Mesothelial cell of epicardium (in vitro differentiated cells): Measurements from ENCODE around the gene ITPRID2. TPM values are rescaled to one million over a fixed set of nuclear protein-coding genes. Genes with fewer than 3 reads are reported as not detected.

Source experiments
- DNase-seq, 2 experiments: peaks; one replicate each; pipeline ENCODE4 v3.0.0; 2021; ENCODE audit warnings: low spot score in 2 of 2; ENCODE audit not compliant: unreplicated experiment in 2 of 2
- H3K27ac Mint-ChIP-seq: 2 replicates; pipeline ENCODE4 v1.8.0; 2021; ENCODE audit warnings: mixed read lengths
- H3K27me3 Mint-ChIP-seq: 2 replicates; pipeline ENCODE4 v1.8.0; 2021; ENCODE audit warnings: low read depth, mixed read lengths
- H3K36me3 Mint-ChIP-seq: 2 replicates; pipeline ENCODE4 v1.8.0; 2021; ENCODE audit warnings: mixed read lengths
- H3K4me1 Mint-ChIP-seq: 2 replicates; pipeline ENCODE4 v1.8.0; 2021; ENCODE audit warnings: mixed read lengths
- H3K4me3 Mint-ChIP-seq: 2 replicates; pipeline ENCODE4 v1.8.0; 2021; ENCODE audit warnings: mild to moderate bottlenecking, moderate library complexity, mixed read lengths
- H3K9me3 Mint-ChIP-seq: 2 replicates; pipeline ENCODE4 v1.8.0; 2021; ENCODE audit warnings: mixed read lengths
- CTCF ChIP-seq: fragments of 200-600 bp; sonication (generic); IDR thresholded peaks from one replicate; pipeline ENCODE4 v1.5.0; 2021; ENCODE audit warnings: antibody characterized with exemption; ENCODE audit not compliant: unreplicated experiment
- total RNA-seq: library from RNA; stranded (reverse); gene quantifications from 3 replicates; pipeline ENCODE4 v1.2.1, GENCODE V29; 2021

The ITPRID2 gene
- total RNA-seq, 1 donor from 2014 or later, result 72.3 TPM

- Mint-ChIP-seq H3K9me3 (no peaks in the 10 kb centered on the region), H3K4me3 (no peak overlapping the region), H3K36me3 (no peaks in the 10 kb centered on the region), H3K27ac (no peak overlapping the region), H3K4me1 (peaks cover 7% of the 10 kb centered on the region), H3K27me3 (no peaks in the 10 kb centered on the region)
- no peak for TF ChIP-seq CTCF
- no peak for DNase-seq
Observed at GRCh38 chr2:181879295-181879694, 12.2 kb upstream of the ITPRID2 start.

- H3K27ac Mint-ChIP-seq, result no peak overlapping the region
- H3K4me3 Mint-ChIP-seq, result no peak overlapping the region
- no peaks in the 10 kb centered on the region for H3K36me3 Mint-ChIP-seq
- DNase-seq, result no peak
- no peaks in the 10 kb centered on the region for H3K9me3 Mint-ChIP-seq
- peaks cover 7% of the 10 kb centered on the region for H3K4me1 Mint-ChIP-seq
- TF ChIP-seq CTCF, result no peak
- H3K27me3 Mint-ChIP-seq, result peaks cover 3% of the 10 kb centered on the region
Observed at GRCh38 chr2:181882246-181883020, 9.1 kb upstream of the ITPRID2 start.

GRCh38 chr2:181884601-181885000 is 6.9 kb upstream of the ITPRID2 start:
- Mint-ChIP-seq H3K27ac (no peak overlapping the region), H3K4me1 (peaks cover 7% of the 10 kb centered on the region), H3K9me3 (no peaks in the 10 kb centered on the region), H3K4me3 (no peak overlapping the region), H3K36me3 (no peaks in the 10 kb centered on the region), H3K27me3 (peaks cover 3% of the 10 kb centered on the region)
- TF ChIP-seq CTCF, result no peak
- no peak for DNase-seq

- H3K27ac Mint-ChIP-seq, result no peak overlapping the region
- no peaks in the 10 kb centered on the region for H3K9me3 Mint-ChIP-seq
- no peak overlapping the region for H3K4me3 Mint-ChIP-seq
- no peak for TF ChIP-seq CTCF
- DNase-seq, result no peak
- peaks cover 7% of the 10 kb centered on the region for H3K4me1 Mint-ChIP-seq
- no peaks in the 10 kb centered on the region for H3K36me3 Mint-ChIP-seq
- H3K27me3 Mint-ChIP-seq, result peaks cover 6% of the 10 kb centered on the region
Observed at GRCh38 chr2:181885096-181885495, 6.4 kb upstream of the ITPRID2 start.

GRCh38 chr2:181886192-181886591 is 5.3 kb upstream of the ITPRID2 start:
- H3K9me3 Mint-ChIP-seq, result no peaks in the 10 kb centered on the region
- peaks cover 6% of the 10 kb centered on the region for H3K27me3 Mint-ChIP-seq
- H3K36me3 Mint-ChIP-seq, result no peaks in the 10 kb centered on the region
- no peak for DNase-seq
- no peak for TF ChIP-seq CTCF
- no peak overlapping the region for H3K27ac Mint-ChIP-seq
- H3K4me3 Mint-ChIP-seq, result no peak overlapping the region
- H3K4me1 Mint-ChIP-seq, result peaks cover 10% of the 10 kb centered on the region
